GM18526 (cell line): ENCODE results near the gene TREML2.
A peak's percentile ranks its signal among the peaks of the same experiment; 100 is the strongest.

ENCODE experiments used
- POLR2A ChIP-seq: IDR thresholded peaks from 3 replicates; pipeline ENCODE4 v1.6.1; 2011; ENCODE audit not compliant: insufficient read length; ENCODE audit errors: extremely low read depth

Gene TREML2, protein sequence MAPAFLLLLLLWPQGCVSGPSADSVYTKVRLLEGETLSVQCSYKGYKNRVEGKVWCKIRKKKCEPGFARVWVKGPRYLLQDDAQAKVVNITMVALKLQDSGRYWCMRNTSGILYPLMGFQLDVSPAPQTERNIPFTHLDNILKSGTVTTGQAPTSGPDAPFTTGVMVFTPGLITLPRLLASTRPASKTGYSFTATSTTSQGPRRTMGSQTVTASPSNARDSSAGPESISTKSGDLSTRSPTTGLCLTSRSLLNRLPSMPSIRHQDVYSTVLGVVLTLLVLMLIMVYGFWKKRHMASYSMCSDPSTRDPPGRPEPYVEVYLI

DNA sequence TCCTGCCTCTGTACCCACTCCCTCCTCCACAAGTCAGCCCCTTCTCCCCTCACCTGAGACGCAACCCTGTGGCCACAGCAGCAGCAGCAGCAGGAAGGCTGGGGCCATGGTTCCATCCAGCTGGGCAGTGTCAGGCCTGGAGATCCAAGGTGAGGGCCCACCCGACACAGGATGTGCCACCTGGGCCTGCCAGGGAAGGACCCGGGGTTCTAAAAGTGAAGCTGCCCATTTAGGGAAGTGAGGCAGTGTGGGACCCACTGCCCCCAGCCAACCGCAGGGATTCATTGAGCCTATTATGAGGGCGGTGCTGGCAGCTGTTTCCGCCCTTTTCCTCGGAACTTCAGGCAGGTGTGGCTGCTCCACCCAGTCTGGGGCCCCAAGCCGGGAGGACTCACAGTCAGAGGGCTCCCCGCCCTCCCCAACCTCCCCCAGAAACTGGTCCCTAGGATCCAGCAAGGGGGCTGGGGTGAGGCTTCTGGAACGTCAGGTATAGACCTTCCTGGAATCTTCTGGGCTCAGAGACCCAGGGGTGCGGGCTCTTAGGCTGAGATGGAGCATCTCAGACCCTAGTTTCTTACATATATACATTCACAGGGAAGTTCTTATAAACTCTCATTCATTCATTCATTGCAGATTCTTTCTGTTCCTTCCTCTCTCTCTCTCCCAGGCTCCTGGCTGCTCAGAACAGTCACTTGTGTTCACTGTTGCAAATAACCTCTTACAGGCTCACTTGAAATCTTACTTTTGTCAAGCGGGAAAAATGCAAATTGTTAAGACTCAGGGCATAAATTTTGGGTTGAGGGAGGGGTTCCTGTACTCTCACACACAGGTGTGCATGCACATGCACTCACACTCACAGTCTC is at the start of gene TREML2:
Gene TREML2, minus strand, starts transcription at position 249 of the 863 bp plus-strand sequence. Its CDS starts 141 bp downstream, at position 108.
- TF ChIP-seq POLR2A = peak; percentile 42

DNA sequence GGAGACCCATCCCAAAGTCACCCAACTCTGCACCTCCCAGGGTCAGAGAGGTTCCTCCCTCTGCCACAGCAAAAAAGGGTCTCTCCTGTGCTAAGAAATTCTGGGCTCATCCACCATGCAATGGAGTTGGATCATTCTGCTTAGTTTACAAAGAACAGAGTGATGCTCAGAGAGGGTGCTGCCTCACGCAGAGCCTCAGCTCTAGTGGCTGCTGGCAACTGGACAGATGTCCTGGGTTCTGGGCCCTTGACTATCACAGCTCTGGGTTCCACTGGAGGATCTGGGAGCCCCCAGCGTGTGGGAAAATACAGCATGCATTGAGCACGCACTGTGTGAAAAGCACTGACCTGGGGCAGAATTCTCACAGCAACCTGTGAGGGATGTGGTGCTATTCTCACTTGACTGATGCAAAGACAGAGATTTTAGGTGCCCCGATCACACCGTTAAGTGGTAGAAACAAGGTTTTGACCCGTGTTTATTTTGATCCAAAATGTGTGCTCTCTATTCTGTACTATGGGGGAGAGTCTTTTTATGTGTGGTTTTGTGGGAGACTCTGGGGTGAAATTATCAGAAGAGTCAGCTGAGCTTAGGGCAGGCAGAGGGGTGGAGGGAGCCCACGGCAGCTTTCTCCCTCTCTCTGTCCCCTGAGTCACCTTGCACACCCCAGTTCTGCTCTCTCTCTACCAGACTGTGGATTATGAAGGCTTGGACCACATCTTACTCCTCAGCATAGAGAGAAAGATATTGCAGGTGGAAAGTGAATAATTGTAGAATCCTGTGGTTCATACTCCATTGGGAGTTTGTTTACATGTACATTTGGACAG is 47.1 kb upstream of the TREML2 start:
- TF ChIP-seq POLR2A = no peak

DNA sequence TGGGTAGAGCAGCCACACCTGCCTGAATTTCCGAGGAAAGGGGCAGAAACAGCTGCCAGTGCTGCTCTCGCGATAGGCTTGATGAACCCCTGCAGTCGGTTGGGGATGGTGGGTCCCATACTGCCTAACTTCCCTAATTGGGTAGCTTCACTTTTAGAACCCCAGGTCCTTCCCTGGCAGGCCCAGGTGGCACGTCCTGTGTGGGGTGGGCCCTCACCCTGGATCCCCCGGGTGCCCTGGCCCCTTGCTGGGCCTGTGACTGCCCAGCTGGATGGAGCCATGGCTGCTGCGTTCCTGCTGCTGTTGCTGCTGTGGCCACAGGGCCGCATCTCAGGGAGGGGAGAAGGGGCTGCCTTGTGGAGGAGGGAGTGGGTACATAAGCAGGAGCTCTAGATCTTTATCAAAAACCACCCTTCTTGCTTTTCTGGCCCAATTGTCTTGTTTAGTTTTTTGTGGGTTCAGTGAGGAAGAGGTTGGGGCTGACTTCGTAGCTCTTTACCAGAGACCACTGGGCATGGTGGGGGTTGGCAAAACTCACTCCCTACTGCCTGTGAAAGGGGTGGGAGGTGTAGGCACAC is 46.4 kb upstream of the TREML2 start:
- no peak for TF ChIP-seq POLR2A

DNA sequence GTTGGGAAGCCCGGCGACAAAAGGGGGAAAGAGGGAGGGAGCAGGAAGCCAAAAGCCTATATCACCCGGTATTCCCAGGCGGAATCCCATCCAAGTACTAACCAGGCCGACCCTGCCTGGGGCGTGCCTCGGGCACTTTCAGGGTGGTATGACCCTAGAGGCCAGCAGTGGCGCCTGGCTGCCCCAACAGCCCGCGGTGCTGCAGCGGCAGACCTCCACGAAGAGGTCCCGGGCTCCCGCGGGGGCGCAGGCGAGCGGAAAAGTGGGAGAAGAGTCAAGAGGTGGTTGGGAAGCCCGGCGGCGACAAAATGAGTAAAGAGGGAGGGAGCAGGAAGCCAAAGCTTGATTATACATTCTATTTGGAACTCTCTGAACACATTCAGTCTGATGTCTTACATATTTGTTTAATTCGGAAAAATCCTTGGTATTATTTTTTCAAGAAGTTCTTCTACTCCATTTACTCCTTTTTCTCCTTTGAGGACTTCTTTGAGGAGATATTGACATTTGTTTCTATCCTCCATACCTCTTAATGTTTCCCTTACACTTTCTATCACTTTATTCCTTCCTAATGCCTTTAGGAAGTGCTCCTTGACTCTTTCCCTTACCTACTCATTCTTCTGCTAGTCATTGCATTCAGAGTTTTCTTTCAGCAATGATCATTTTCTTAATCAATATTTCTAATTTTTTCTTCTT is 38.7 kb upstream of the TREML2 start:
- TF ChIP-seq POLR2A = no peak

DNA sequence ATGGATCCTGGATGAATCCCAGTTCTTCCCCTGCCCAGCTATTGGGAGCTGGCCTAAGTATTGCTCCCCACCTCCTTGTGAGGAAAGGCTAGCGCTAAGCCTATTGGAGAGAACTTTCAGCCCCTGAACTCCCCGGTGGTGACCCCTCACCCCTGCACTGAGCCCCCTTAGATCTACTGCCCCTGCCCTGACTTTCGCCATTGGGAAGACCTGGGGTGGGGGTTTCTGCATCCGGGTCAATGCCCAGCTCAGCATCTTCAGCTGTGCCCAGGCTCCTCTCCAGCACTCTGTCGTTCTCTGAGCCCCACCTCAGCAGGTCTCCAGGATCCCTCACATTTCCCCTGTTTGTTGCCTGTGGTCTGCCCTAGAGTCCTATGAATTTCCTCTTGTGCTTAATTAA is 36.2 kb upstream of the TREML2 start:
- TF ChIP-seq POLR2A = no peak

DNA sequence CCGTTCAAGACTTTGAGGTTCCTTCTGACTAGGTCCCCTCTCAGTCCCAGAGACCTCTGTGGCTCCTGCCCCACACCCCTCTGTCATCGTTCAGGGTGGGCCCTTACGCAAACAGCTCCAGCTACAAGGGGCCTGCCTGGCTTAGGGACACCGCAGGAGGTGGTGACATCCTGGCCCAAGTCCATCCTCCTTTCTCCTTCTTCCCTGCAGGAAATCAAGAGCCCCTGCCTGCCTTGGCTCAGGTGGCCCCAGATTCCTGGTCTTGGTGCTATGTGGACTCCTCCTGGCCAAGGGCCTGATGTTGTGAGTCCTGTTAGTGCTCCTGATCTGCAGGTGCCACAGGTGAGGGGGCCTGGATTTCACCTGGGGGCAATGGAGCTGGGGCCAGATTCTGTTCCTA is 35.3 kb upstream of the TREML2 start:
- no peak for TF ChIP-seq POLR2A

DNA sequence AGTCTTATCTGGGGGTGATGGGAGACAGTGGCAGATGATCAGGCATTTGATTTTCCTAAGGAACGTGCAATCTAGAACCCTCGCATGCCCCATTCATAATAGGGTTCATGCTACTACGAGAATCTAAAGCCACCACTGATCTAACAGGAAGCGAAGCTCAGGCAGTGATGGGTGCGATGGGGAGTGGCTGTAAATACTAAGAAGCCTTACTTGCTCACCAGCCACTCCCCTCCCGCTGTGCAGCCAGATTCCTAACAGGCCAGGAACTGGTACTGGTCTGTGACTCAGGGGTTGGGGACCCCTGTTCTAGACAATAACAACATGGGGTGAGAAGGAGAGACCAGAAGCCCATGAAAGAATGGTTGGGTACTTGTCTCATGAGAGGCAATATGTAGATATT is 31.7 kb upstream of the TREML2 start:
- no peak for TF ChIP-seq POLR2A

DNA sequence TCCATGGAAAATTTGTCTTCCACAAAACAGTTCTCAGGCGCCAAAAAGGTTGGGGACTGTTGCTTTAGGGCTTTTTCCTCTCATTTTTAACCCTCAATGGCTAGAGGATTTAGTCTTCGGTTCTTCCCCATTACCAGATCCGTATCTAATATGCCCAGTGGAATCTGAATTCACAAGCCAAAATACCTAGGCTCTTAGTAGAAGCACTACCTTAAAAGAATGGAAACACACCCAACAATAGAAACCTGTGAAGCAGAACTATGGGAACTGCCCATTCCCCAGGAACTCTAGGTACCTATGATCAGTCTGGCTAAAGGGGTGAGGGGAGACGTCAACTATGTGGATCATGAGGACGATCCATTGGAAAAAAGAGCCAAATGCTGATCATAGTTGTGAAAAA is 30.3 kb upstream of the TREML2 start:
- no peak for TF ChIP-seq POLR2A

DNA sequence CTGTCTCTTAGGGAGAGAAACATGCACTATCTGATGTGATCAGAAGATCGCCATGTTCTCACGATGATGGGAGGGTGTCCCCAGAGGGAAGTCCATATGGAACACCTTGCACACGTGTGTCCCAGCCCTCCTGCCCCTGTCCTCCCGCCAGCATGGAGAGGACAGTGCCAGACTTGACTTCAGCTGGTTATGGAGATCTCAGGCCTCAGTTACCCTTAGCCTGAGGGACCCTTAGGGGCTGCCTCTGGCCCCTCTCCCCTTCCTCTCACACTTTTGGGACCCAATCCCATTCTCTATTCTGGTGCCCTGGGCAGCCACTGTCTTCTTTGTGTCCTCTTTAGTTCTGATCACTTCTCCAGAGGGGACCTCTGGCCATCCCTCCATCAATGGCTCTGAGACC is 28.8 kb upstream of the TREML2 start:
- no peak for TF ChIP-seq POLR2A

DNA sequence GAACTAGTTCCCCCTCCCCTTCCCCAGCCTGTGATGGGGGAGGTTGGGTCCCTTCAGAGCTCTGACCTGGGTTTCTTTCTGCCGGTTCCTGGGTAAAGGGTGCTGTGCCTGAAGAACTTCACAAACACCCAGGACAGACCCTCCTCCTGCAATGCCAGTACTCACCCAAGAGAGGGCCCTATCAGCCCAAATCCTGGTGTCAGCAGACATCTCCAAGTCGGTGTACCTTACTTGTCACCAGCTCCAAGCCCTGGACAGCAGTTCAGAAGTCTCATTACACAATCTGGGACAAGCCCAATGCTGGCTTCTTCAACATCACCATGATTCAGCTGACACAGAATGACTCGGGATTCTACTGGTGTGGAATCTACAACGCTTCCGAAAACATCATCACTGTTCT is 27.7 kb upstream of the TREML2 start:
- no peak for TF ChIP-seq POLR2A

DNA sequence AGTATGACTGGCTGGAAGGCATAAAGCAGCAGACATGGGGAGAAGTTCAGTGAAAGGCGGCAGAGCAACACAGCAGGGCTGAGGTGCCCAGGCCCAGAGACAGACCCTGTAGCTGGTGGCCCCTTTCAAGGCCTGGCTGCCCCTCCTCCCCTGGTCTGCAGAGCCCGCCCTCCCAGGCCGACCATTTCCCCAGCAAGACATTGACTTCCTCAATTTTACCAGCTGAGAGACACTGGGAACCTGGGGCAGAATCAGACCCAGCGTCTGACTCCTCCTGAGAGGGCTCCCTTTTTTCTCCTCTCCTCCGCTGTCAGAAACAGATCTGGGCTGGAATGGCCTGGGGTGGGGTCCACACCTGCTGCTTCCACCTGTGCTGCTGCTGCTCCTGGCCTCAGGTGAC is 27.1 kb upstream of the TREML2 start, which contains the start of gene TREML4:
Gene TREML4, plus strand, starts transcription at position 254 of the 400 bp plus-strand sequence. Its CDS starts 79 bp downstream, at position 333.
- no peak for TF ChIP-seq POLR2A

DNA sequence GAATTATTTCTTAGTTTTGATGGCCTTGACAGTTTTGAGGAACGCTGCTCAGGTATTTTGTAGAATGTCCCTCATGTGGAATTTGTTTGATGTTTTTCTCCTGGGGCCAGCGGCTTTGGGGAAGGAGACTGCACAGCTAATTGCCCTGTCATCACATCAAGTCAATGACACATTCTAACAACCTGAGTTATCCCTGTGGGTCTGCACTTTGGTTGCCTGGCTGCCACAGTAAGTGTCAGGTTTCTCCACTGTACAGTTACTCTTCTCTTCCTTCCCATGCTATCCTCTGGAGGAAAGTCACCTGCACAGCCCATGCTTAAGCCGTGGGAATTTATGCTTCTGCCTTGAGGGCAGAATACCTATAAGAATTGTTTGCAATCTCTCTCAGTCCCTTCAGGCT is 25.8 kb upstream of the TREML2 start:
- no peak for TF ChIP-seq POLR2A

DNA sequence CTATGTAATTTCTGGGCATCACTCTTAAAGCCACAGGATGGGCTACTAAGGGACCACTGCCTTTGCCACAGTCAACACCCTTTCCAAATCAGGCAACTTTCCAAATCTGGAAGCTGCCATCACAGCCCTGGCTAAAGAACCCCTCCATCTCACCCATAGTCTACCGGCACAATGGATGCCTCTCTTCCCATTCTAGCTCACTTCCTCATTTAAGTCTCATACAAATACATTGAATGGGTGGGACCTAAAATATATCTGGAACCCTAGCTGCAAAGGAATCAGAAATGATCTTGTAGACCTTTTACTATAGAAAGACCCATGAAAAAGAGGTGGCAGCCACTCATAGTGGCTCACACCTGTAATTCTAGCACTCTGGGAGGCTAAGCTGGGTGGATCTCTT is 23.9 kb upstream of the TREML2 start:
- no peak for TF ChIP-seq POLR2A

DNA sequence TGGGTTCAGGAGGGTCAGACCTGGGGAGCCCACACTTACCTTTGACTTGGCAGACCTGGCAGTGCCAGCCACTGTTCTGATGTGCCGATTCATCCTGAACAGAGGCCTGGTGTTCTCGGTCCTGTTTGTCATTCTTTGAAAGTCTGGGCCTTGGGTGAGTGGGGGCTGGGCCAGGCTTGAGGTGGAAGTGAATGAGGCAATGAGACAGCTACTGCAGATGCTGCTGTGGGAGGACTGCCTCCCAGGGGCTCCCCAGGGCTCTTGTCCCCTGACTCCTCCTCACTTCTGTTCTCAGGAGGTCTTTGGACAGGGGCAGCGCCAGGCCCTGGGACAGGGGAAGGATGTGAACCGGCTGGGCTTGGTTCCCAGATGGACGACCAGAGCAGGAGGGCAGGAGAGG is 21.6 kb upstream of the TREML2 start:
- no peak for TF ChIP-seq POLR2A
